Parathyroid adenoma (tissue), 2 donors: ENCODE results near the gene HDAC4.

Experiments
- H2AFZ ChIP-seq: fragments of 300-600 bp; sonication (generic); one replicate; pipeline ENCODE4 v1.7.0; 2017; ENCODE audit warnings: antibody characterized with exemption, mild to moderate bottlenecking
- H3K27ac ChIP-seq: fragments of 300-600 bp; sonication (generic); one replicate; pipeline ENCODE4 v1.7.0; 2017
- H3K27me3 ChIP-seq: fragments of 300-600 bp; sonication (generic); one replicate; pipeline ENCODE4 v1.7.0; 2017; ENCODE audit warnings: low read length; ENCODE audit not compliant: control insufficient read depth, insufficient read depth
- H3K36me3 ChIP-seq: fragments of 300-600 bp; sonication (generic); one replicate; pipeline ENCODE4 v1.7.0; 2017; ENCODE audit warnings: low read length; ENCODE audit not compliant: control insufficient read depth, insufficient read depth
- H3K4me1 ChIP-seq: fragments of 300-600 bp; sonication (generic); one replicate; pipeline ENCODE4 v1.7.0; 2017; ENCODE audit warnings: control low read depth
- H3K4me2 ChIP-seq: fragments of 300-600 bp; sonication (generic); one replicate; pipeline ENCODE4 v1.7.0; 2017; ENCODE audit warnings: low read length
- H3K4me3 ChIP-seq: fragments of 300-600 bp; sonication (generic); one replicate; pipeline ENCODE4 v1.7.0; 2017; ENCODE audit warnings: low read depth, low read length
- H3K79me2 ChIP-seq: fragments of 300-600 bp; sonication (generic); one replicate; pipeline ENCODE4 v1.7.0; 2017; ENCODE audit warnings: control low read depth
- H3K9ac ChIP-seq: fragments of 300-600 bp; sonication (generic); one replicate; pipeline ENCODE4 v1.7.0; 2017; ENCODE audit warnings: mild to moderate bottlenecking
- H3K9me3 ChIP-seq: fragments of 300-600 bp; sonication (generic); one replicate; pipeline ENCODE4 v1.7.0; 2017; ENCODE audit warnings: low read length; ENCODE audit not compliant: control insufficient read depth
- TF ChIP-seq, protein P1 (sequence below): fragments of 300-600 bp; sonication (generic); IDR thresholded peaks from one replicate; pipeline ENCODE4 v1.7.0; 2017; ENCODE audit warnings: antibody characterized with exemption, mild to moderate bottlenecking
- donor health status: primary hyperparathyroidism.

Gene HDAC4

GRCh38 chr2:239193925-239194677 is 206.7 kb downstream of the HDAC4 start:
- no peak overlapping the region for H2AFZ ChIP-seq
- H3K9me3 ChIP-seq = no peaks in the 10 kb centered on the region
- no peaks in the 10 kb centered on the region for H3K27me3 ChIP-seq
- no peaks in the 10 kb centered on the region for H3K36me3 ChIP-seq
- no peak overlapping the region for H3K9ac ChIP-seq
- no peak overlapping the region for H3K4me2 ChIP-seq
- no peak overlapping the region for H3K27ac ChIP-seq
- TF ChIP-seq, protein P1, sequence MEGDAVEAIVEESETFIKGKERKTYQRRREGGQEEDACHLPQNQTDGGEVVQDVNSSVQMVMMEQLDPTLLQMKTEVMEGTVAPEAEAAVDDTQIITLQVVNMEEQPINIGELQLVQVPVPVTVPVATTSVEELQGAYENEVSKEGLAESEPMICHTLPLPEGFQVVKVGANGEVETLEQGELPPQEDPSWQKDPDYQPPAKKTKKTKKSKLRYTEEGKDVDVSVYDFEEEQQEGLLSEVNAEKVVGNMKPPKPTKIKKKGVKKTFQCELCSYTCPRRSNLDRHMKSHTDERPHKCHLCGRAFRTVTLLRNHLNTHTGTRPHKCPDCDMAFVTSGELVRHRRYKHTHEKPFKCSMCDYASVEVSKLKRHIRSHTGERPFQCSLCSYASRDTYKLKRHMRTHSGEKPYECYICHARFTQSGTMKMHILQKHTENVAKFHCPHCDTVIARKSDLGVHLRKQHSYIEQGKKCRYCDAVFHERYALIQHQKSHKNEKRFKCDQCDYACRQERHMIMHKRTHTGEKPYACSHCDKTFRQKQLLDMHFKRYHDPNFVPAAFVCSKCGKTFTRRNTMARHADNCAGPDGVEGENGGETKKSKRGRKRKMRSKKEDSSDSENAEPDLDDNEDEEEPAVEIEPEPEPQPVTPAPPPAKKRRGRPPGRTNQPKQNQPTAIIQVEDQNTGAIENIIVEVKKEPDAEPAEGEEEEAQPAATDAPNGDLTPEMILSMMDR = no peak
- H3K4me1 ChIP-seq = no peaks in the 10 kb centered on the region
- H3K79me2 ChIP-seq = no peaks in the 10 kb centered on the region
- no peak overlapping the region for H3K4me3 ChIP-seq

- H3K9ac ChIP-seq = no peak overlapping the region
- H3K9me3 ChIP-seq = no peaks in the 10 kb centered on the region
- no peaks in the 10 kb centered on the region for H3K36me3 ChIP-seq
- H3K4me2 ChIP-seq = no peak overlapping the region
- no peak overlapping the region for H3K27ac ChIP-seq
- no peak overlapping the region for H3K4me3 ChIP-seq
- H3K79me2 ChIP-seq = no peaks in the 10 kb centered on the region
- no peaks in the 10 kb centered on the region for H3K4me1 ChIP-seq
- TF ChIP-seq, protein P1 = no peak
- no peak overlapping the region for H2AFZ ChIP-seq
- no peaks in the 10 kb centered on the region for H3K27me3 ChIP-seq
These were observed 207.4 kb downstream of the HDAC4 start for GRCh38 chr2:239193401-239193811.

GRCh38 chr2:239192975-239193374 is 207.8 kb downstream of the HDAC4 start:
- no peak overlapping the region for H3K27ac ChIP-seq
- no peak overlapping the region for H3K4me2 ChIP-seq
- H3K9ac ChIP-seq = no peak overlapping the region
- H3K4me3 ChIP-seq = no peak overlapping the region
- H3K9me3 ChIP-seq = no peaks in the 10 kb centered on the region
- H3K79me2 ChIP-seq = no peaks in the 10 kb centered on the region
- no peaks in the 10 kb centered on the region for H3K4me1 ChIP-seq
- no peaks in the 10 kb centered on the region for H3K27me3 ChIP-seq
- H3K36me3 ChIP-seq = no peaks in the 10 kb centered on the region
- TF ChIP-seq, protein P1 = no peak
- H2AFZ ChIP-seq = no peak overlapping the region

- Histone ChIP-seq H3K4me3 (no peak overlapping the region), H2AFZ (no peak overlapping the region), H3K9me3 (no peaks in the 10 kb centered on the region), H3K4me2 (no peak overlapping the region), H3K27me3 (no peaks in the 10 kb centered on the region), H3K36me3 (no peaks in the 10 kb centered on the region), H3K79me2 (no peaks in the 10 kb centered on the region), H3K27ac (no peak overlapping the region), H3K4me1 (no peaks in the 10 kb centered on the region), H3K9ac (no peak overlapping the region)
- TF ChIP-seq, protein P1 = no peak
These were observed 208.4 kb downstream of the HDAC4 start for GRCh38 chr2:239192456-239192855.
